CD4-positive, alpha-beta T cell treated with Interferon gamma for 1 hour (primary cell): ENCODE measurements around the gene CHST13.
A peak's percentile ranks its signal among the peaks of the same experiment; 100 is the strongest.

ENCODE experiments used
- DNase-seq: peaks from one replicate; pipeline ENCODE4 v3.0.0-alpha.2; 2020

The CHST13 gene, protein sequence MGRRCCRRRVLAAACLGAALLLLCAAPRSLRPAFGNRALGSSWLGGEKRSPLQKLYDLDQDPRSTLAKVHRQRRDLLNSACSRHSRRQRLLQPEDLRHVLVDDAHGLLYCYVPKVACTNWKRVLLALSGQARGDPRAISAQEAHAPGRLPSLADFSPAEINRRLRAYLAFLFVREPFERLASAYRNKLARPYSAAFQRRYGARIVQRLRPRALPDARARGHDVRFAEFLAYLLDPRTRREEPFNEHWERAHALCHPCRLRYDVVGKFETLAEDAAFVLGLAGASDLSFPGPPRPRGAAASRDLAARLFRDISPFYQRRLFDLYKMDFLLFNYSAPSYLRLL

DNA sequence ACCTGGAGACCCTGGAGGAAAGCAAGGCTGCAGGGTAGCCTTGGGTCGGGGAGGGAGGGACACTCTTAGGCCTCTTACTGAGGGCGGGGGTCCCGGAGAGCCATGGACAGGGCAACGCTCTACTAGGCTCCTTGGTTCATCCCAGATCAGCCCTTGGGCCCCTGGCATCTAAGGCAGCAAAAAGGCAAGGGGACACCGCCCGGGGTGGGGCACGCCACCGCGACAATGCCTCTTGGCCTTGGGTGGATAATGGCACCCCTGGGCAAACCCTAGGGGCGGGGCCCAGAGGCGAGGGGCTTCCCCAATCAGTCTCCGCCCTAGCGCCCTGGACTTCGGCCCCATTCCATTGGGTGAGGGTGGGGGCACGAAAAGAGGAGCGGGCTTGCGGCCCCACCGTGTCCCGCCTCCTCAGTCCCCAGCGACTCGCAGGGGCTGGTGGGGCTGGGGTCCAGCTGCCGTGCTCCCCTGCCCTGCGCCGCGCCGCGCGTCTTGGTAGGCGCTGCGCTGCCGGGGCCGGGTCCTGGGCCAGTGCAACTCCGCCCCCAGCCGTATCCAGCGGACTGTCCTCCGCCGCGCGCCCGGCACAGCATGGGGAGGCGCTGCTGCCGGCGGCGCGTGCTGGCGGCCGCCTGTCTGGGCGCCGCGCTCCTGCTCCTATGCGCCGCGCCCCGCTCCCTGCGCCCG, at the start of gene CHST13:
Gene CHST13, plus strand, starts transcription at position 411 of the 684 bp plus-strand sequence. Its CDS starts 178 bp downstream, at position 589.
- peak; percentile 27 for DNase-seq

DNA sequence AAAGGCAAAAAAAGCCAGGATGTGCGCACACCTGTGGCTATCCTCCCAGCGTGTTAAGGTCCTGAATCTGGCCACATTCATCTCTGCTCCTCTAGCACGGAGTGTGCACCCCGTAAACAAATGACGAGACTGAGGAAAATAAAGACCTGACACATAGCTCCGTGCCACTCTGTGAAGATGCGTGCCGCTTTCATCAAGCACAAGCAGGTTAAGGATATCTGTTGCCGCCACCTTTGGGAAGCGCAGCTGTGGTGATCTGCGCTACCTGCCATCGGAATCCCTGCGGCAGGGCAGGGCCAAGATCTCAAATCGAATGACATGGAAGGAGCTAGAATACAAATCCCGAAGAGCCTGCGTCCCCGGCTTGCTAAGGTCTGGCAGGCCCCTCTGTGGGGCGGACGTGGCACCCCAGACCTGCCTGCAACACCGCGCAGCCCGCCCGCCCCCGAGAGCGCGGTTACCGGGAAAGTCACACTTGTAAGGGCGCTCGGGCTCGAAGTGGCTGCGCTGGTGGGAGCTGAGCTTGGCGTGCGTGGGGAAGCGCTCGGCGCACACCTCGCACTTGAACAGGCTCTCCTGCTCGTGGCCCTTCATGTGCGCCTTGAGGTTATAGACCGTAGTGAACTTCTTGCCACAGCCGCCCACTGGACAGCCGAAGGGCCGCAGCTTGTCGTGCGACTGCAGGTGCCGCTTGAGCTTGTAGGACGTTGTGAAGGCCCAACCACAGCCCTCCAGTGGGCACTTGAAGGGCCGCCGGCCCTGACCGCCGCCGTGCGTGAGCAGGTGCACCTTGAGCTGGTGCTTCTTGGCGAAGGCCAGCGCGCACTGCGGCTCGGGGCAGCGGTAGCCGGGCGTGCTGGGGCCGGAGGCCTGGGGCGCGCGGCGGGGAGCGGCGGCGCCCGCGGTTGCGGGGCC, 49.2 kb upstream of the CHST13 start:
- peak; percentile 28 for DNase-seq

DNA sequence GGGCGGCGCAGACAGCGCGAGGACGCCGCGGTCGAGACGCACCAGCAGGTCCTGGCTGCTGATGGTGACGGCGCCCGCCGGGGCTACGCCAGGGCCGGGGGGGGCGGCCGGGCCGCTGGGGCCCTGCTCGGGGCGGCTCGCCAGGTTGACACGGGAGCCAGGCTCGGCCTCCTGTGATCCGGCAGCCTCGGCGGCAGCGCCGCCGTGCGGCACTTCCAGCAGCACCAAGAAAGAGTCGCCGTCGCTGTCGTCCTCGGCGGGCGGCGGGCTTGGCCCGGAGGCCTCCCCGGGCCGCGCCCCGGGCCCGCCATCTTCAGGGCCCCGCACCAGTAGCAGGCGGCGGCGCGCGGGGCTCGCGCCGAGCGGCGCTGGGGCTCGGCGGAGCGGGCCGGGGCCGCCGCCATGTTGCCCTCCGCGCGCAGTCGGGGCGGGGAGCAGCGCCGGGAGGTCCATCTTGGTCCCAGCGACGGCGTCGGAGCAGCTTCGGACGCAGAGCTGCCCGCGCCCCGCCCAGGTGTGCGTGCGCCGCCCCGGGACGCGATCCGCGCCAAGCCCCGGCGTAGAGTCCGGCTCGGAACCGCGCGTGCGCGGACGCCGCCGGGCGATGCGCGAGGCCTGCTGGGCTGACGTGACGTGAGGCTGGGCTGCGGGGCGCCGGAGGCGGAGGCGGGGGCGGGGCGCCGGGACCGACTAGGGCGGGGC, 48.4 kb upstream of the CHST13 start, which contains the start of gene ZXDC:
Gene ZXDC, minus strand, starts transcription at position 479 of the 702 bp plus-strand sequence. Its CDS starts 26 bp downstream, at position 453.
- peak; percentile 95 for DNase-seq

DNA sequence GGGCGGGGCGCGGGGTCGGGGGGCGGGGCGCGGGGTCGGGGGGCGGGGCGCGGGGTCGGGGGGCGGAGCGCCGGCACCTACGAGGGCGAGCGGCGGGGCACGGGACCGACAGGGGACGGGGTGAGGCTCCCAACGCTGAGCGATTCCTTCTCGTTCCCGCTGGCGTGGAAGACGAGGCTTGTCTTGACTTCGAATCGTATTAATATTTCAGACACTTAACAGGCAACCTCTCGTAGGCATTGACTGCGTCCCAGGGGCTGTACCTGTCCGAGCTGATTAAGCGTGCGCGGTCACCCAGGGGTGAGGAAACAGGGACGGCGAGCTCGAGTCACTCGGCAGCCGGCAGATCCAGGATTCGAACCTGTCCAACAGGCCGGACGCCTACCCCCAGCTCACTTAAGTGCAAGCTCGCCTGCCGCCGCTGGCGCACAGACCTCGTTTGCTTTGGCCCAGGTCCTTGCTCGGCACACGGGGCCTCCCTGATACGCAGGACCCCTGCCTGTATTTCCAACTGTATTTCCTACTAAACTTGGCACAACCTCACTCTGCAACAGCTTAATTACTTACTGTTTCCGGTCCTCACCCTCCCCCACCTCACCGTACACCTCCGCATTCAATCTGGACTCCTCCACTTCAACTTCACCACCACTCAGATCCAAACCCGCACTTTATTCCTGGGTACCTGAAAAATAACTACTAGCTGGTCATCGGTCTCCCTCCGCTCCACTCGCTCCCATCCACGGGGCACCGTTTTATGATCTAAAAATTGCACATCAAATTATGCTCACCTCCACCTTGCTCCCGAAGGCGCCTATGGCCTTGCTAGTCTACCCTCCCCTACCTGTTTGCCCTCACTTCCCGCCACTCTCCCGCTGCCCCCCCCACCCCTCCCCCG, 47.5 kb upstream of the CHST13 start:
- DNase-seq, result no peak

DNA sequence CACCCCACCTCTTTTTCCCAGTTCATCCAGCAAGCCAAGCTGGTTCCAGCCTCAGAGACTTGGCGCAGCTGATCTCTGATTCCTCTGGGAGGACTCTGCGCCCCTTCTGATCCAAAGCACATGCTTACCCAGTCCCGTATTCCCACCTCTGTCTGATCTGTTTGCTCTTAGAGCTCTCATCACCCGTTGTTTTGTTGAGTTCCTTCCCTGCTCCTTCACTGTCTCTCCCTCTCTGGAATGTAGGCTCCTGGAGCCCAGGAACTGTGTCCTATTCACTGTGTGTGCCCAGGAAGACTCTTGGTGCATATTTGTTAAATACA, 46.9 kb upstream of the CHST13 start:
- no peak for DNase-seq

DNA sequence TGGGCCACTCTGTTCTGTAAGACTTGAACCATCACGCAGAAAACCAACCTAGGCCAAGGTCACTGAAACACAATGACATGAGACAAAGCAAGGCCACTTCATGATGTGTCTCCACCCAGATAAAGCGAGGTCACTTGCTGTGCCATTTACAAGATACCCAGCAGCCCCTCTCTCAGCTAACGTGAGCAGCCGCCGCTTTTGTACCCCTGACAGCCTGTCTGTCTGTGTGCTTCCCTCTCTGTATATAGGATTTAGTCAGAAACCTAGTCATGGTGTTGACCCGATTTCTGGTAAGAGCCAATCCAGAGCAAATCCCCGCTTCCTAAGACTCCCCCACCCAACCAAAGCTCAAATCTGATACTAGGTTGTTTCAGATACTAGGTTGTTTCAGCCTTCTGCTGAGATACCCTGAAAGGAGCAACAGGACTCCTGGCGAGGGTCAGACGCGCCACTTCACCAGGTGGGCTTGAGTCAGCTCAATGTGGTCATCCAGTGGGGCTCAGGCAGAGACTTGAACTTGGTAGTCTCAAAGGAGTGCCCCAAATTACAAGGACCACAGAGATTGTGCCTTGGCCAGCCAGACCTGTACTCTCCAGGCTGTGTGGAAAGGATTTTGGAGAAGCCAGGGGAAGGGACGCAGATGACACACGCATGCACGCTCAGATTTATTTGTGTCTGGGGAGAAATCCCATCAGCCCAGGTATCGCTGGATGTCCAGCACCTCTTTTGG, 45.2 kb upstream of the CHST13 start:
- DNase-seq, result no peak

DNA sequence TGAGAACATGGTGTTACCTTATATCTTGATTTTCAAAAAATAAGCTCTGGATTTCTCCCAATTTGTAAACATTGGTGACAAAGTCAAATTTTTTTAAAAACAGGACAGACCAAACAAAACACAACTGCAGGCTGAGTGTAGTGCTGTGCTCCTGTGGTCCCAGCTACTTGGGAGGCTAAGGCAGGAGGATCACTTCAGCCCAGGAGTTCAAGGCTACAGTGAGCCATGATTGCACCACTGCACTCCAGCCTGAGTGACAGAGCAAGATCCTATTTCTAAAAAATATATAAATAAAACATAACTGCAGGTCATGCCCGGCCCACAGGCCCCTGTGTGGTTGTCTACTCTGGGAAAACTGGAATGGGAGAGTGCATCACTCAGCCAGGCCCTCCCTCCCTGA, 44.3 kb upstream of the CHST13 start:
- no peak for DNase-seq

DNA sequence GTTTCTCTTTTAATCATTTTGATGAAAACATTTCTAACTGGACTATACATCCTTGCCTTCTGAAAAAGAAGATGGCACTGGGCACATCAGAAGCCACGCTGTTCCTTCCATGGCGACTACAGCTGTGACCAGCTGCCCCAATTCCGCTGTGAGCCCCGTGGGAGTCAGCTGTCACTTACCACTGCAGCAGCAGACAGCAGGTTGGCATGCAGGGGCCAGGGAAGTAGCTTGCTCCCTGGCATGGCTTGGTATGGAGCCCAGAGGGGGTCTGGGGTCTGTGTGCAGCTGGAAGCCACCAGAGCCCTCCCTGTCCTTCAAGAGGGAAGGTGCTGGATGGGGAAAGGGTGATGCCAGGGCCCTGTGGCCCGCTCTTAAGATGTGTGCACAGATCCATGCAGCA, 43.7 kb upstream of the CHST13 start:
- DNase-seq, result no peak

DNA sequence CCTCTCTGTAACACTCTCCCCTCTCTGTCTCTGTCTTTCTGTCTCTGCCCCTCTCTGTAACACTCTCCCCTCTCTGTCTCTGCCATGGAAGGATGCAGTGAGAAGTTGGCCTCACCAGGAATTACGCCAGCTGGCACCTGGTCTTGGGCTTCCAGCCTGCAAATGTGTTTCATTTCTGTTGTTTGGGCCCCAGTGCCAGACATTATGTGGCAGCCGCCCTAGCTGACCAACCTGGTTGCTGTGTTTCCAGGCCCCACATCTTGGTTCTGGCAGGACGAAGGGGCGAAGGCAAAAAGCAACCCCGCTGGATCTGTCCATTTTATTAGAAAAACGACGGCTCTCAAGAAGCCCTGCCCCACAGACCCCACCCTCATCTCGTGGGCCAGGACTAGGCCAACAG, 43.1 kb upstream of the CHST13 start:
- DNase-seq, result no peak

DNA sequence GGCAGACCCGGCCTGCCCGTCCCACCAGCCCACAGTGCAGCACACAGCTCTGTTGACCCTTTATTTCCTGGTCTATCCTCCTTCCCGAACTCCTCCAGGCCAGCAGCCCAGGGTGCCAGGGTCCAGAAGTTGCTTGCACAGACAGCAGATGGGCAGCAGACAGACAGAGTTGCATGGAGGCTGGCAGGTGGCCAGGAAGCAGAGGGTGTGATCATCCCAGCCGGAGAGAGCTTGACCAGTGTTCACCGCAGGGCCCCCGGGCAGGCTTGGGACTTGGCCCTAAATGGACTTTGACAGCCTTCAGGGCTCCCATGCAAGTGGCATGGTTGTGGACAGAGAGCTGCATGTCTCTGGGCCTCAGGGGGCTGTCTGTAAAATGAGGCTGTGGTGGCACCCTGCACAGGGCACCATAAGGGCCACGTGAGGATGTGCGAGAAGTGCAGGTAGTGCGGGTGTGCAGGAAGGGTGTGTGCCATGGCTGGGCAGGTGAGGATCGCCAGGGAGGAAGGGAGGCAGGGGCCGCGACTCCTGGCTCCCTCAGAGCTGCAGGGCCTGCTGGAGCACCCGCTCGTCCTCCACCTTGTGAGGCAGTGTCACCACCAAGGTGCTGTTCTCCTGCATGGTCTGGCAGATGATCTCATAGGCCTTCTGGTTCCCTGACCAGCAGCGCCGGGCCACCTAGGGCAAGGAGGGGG, 42.0 kb upstream of the CHST13 start:
- DNase-seq, result no peak

DNA sequence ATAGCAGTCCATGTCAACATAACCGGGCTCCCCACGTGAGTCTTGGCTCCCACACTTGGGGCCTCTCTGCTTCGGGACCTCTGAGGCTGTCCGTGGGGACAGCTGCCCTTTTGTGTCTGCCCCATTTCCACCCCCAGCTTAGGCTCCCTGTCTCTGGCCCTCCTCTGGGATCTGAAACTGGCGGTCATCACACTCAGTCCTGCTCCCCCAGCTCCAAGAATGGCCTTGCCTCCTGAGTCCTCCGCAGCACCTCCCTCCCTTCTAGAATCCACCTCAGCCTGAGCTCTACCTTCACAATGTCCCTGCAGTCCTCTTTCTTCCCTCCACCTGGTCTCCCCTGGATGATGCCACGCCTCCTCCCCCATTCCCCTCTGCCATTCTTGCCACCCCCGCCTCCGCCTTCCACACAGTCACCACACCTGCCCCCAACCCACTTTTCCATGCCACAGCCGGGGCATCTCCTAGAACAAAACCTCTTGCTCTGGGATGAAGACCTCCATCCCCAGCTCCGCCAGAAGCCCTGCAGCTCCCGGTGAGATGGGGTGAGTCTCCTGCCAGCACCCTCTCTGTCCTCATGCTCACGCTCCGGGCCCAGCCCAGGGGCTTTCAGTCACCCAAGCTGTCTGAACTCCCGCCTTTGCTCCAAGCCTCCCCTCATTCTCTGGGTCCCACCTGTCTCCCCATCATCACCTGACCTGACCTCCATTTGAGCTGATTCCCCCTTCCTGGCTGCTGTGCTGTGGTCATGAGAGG, 41.3 kb upstream of the CHST13 start:
- DNase-seq, result no peak

DNA sequence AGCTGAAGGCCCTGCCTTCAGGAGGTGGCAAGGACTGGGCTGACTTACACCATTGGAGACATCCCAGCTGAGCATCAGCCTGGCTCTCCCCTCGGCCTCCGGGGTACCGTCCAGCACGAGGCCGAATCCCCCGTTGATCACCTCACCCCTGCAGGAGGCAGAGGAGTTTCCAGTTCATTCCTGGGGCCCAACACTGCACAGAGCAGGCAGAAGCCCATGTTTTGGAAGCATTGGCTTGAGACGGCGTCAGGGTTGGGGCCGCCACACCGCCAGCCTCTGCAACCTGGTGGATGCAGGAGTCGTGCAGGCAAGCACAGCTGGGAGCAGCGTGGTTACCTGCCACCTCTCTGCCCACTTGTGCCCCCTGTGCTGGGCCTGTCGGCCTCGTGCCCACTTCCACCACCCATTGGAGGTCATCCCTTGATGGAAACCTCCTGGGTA, 40.6 kb upstream of the CHST13 start:
- no peak for DNase-seq

DNA sequence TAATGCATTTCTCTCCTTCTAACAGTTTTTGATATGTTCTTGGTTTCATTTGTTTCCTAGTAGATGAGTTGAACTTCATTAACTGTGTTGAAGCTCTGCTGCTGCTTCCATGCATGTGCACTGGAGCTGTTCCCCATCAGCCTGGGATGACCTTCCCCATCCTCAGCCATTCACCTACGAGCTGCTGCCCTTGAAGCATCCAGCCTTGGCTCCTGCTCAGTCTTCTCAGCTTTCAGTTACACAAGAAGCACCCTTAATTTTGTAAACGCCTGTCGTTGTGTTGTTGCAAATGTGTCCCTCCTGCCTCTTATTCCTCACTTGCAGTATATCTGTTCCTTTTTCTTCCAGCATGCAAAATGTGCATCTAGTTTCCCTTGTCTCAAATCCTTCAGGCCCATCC, 39.8 kb upstream of the CHST13 start:
- DNase-seq, result no peak

DNA sequence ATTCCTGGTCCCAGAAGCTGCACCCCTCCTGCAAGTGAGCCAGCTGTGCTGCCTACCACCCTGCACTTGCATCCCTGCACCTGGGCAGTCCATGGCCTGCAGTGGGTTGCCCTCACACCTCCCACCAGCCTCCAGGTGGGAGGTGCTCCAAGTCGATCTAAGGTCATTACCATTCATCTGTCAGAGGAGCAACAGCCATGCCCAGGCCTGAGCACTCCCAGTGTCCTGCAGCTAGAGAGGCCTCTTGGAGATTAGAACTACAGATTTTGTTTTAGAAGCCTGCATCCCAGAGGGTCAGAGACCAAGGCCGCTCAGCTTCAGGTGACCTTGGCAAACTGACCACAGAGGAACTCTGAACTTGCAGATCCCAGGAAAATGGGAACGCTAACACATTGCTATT, 39.3 kb upstream of the CHST13 start:
- no peak for DNase-seq

DNA sequence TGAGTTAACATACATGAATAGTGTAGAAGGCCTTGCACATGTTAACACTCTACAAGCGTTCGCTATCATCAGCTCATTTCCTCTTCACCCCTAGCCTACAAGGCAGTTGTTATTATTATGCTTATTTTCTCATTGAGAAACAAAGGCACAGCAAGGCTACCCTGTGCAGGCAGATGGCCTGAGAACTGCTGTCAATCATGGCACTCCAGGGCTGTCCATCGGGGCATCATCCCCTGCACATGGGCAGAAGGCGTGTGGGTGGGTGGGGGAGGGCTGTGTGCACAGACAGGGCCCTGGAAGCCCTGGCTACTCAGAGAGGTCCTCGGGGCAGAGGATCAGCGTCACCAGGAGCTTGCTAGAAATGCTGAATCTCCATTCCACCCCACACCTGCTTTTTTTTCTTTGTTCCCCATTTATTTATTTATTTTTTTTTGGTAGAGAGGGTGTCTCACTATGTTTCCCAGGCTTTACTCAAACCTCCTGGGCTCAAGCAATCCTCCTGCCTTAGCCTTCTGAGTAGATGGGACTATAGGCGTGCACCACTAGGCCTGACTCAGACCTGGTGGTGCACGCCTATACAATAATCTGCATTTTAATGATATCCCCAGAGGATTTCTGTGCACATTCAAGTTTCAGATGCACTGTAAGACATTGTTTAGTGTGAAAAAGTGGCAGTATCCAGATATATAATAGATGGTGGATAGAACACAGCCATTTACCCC, 38.6 kb upstream of the CHST13 start:
- no peak for DNase-seq

DNA sequence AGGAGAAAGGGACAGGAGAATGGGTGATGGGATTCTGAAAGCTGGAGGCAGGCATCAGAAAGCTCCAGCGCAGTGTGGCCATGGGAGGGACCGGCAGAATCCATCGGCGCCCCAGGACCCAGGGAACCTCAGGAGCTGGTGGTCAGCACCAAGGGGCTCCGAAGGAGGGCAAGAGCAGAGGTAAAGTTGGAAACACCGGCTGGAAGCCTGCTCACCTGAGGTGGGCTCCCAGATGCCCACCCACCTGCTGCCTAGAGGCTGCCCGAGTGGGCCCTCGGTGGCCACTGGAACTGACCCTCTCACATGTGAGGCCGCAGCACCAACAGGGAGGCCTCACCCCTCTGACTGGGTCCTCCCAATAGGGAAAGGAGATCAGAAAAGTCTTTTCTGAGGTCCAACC, 38.0 kb upstream of the CHST13 start:
- no peak for DNase-seq

DNA sequence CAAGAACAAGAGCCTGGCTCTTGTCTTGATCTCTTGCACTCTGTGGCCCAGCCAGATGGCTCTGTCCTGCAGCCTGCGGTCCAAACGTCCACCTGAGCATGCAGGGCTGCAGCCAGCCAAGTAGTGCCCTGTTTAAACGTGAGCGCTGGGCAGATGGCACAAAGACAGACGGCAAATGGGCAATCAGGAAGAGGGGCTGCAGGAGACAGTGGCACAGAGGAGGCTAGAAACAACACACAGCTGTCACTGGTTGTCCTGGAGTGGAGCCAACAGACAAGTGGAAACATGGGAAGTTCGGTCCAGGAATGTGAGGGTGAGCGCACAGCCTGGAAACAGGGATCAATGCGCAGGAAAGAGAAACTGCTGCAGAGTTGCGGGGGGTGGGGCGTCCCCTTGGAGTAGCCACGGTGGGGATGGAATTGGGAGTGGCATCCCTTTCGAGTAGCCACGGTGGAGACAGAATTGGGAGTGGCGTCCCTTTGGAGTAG, 37.6 kb upstream of the CHST13 start:
- DNase-seq, result no peak

DNA sequence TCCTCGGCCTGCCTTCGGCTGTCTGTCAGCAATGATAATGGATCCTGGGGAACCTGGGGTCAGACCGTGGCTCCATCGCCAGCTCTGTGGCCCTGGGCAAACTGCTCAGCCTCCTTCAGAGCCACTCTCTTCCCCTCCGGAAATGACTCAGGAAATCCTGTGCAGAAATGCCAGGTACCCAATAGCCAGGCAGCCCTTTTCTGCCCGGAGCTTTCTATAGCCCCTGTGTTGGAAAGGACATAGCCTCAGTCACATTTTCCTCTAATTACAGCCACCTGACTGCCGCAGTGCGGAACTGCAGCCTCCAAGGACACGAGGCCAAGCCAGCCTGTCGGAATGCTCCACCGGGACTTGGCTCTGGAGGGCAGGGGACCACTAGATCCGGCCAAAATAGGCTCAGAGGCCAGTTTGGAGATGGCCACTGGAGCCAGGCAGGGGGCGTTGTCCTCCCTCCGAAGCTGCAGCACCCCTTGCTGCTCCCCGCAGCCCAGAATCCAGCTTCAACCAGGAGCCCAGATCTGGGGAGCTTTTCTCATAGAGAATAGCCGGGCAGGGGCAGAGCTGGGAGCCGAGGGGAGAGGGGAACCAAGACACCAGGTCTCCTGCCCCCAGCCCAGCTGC, 36.7 kb upstream of the CHST13 start:
- no peak for DNase-seq
